ENCODE measurements around the gene GLB1L2. TPM values are rescaled to one million over a fixed set of nuclear protein-coding genes. Genes with fewer than 3 reads are reported as not detected.

GLB1L2 gene
- total RNA-seq, 1 donor from 2014 or later: 1.0 TPM

- no peak overlapping the region for H3K27ac ChIP-seq (ENCODE audit: low read depth, low read length)
- H3K4me3 ChIP-seq (ENCODE audit: low read length in 3 of 3): no peak overlapping the region
- H3K27me3 ChIP-seq (ENCODE audit: control insufficient read depth in 3 of 3, insufficient read depth in 3 of 3, low read length in 3 of 3): peaks cover 0 to 11% (median 8%) of the 10 kb centered on the region in 3 donors
Measured at GRCh38 chr11:134383576-134384221, 51.9 kb downstream of the GLB1L2 start.

GRCh38 chr11:134384406-134384805 lies 52.6 kb downstream of the GLB1L2 start:
- Histone ChIP-seq H3K27ac (ENCODE audit: low read depth, low read length) (no peak overlapping the region), H3K9me3 (ENCODE audit: control insufficient read depth in 3 of 3, low read length in 3 of 3) (no peaks in the 10 kb centered on the region), H3K9ac (ENCODE audit: low read depth in 1 of 3, low read length in 3 of 3) (no peak overlapping the region), H3K4me3 (ENCODE audit: low read length in 3 of 3) (no peak overlapping the region), H3K36me3 (ENCODE audit: control insufficient read depth in 3 of 3, insufficient read depth in 3 of 3, low read length in 3 of 3) (no peaks in the 10 kb centered on the region), H3K27me3 (ENCODE audit: control insufficient read depth in 3 of 3, insufficient read depth in 3 of 3, low read length in 3 of 3) (peaks cover 0 to 11% (median 9%) of the 10 kb centered on the region in 3 donors), H3K4me1 (ENCODE audit: control insufficient read depth in 3 of 3, insufficient read depth in 3 of 3, low read length in 3 of 3) (peaks cover 0 to 14% (median 11%) of the 10 kb centered on the region in 3 donors)

More at GRCh38 chr11:134383576-134384221, 51.9 kb downstream of the GLB1L2 start:
- no peaks in the 10 kb centered on the region for H3K36me3 ChIP-seq (ENCODE audit: control insufficient read depth in 3 of 3, insufficient read depth in 3 of 3, low read length in 3 of 3)
- H3K9me3 ChIP-seq (ENCODE audit: control insufficient read depth in 3 of 3, low read length in 3 of 3): no peaks in the 10 kb centered on the region
- H3K4me1 ChIP-seq (ENCODE audit: control insufficient read depth in 3 of 3, insufficient read depth in 3 of 3, low read length in 3 of 3): peaks cover 0 to 14% (median 11%) of the 10 kb centered on the region in 3 donors
- H3K9ac ChIP-seq (ENCODE audit: low read depth in 1 of 3, low read length in 3 of 3): no peak overlapping the region

- Histone ChIP-seq H3K9me3 (ENCODE audit: control insufficient read depth in 3 of 3, low read length in 3 of 3) (no peaks in the 10 kb centered on the region), H3K4me1 (ENCODE audit: control insufficient read depth in 3 of 3, insufficient read depth in 3 of 3, low read length in 3 of 3) (peaks cover 0 to 14% (median 11%) of the 10 kb centered on the region in 3 donors), H3K27ac (ENCODE audit: low read depth, low read length) (no peak overlapping the region), H3K36me3 (ENCODE audit: control insufficient read depth in 3 of 3, insufficient read depth in 3 of 3, low read length in 3 of 3) (no peaks in the 10 kb centered on the region), H3K4me3 (ENCODE audit: low read length in 3 of 3) (peak overlapping the region in 1 of 3 donors; percentile 13), H3K9ac (ENCODE audit: low read depth in 1 of 3, low read length in 3 of 3) (no peak overlapping the region), H3K27me3 (ENCODE audit: control insufficient read depth in 3 of 3, insufficient read depth in 3 of 3, low read length in 3 of 3) (peaks cover 0 to 14% (median 10%) of the 10 kb centered on the region in 3 donors)
Measured at GRCh38 chr11:134385171-134385570, 53.4 kb downstream of the GLB1L2 start.

- peaks cover 0 to 15% (median 11%) of the 10 kb centered on the region in 3 donors for H3K27me3 ChIP-seq (ENCODE audit: control insufficient read depth in 3 of 3, insufficient read depth in 3 of 3, low read length in 3 of 3)
- H3K4me1 ChIP-seq (ENCODE audit: control insufficient read depth in 3 of 3, insufficient read depth in 3 of 3, low read length in 3 of 3): peaks cover 0 to 14% (median 11%) of the 10 kb centered on the region in 3 donors
- peak overlapping the region in 1 of 3 donors; percentile 22 for H3K4me3 ChIP-seq (ENCODE audit: low read length in 3 of 3)
- H3K9me3 ChIP-seq (ENCODE audit: control insufficient read depth in 3 of 3, low read length in 3 of 3): no peaks in the 10 kb centered on the region
- no peak overlapping the region for H3K27ac ChIP-seq (ENCODE audit: low read depth, low read length)
- H3K36me3 ChIP-seq (ENCODE audit: control insufficient read depth in 3 of 3, insufficient read depth in 3 of 3, low read length in 3 of 3): no peaks in the 10 kb centered on the region
- H3K9ac ChIP-seq (ENCODE audit: low read depth in 1 of 3, low read length in 3 of 3): peak overlapping the region in 1 of 3 donors; percentile 40
Measured at GRCh38 chr11:134385774-134386565, 54.2 kb downstream of the GLB1L2 start.

- H3K4me3 ChIP-seq (ENCODE audit: low read length in 3 of 3): no peak overlapping the region
- H3K36me3 ChIP-seq (ENCODE audit: control insufficient read depth in 3 of 3, insufficient read depth in 3 of 3, low read length in 3 of 3): no peaks in the 10 kb centered on the region
- peaks cover 0 to 14% (median 11%) of the 10 kb centered on the region in 3 donors for H3K4me1 ChIP-seq (ENCODE audit: control insufficient read depth in 3 of 3, insufficient read depth in 3 of 3, low read length in 3 of 3)
- no peak overlapping the region for H3K27ac ChIP-seq (ENCODE audit: low read depth, low read length)
- peaks cover 0 to 19% (median 14%) of the 10 kb centered on the region in 3 donors for H3K27me3 ChIP-seq (ENCODE audit: control insufficient read depth in 3 of 3, insufficient read depth in 3 of 3, low read length in 3 of 3)
- no peak overlapping the region for H3K9ac ChIP-seq (ENCODE audit: low read depth in 1 of 3, low read length in 3 of 3)
- no peaks in the 10 kb centered on the region for H3K9me3 ChIP-seq (ENCODE audit: control insufficient read depth in 3 of 3, low read length in 3 of 3)
Measured at GRCh38 chr11:134386945-134387344, 55.2 kb downstream of the GLB1L2 start.

GRCh38 chr11:134387501-134387900 lies 55.7 kb downstream of the GLB1L2 start:
- peaks cover 0 to 14% (median 11%) of the 10 kb centered on the region in 3 donors for H3K4me1 ChIP-seq (ENCODE audit: control insufficient read depth in 3 of 3, insufficient read depth in 3 of 3, low read length in 3 of 3)
- peaks cover 0 to 19% (median 14%) of the 10 kb centered on the region in 3 donors for H3K27me3 ChIP-seq (ENCODE audit: control insufficient read depth in 3 of 3, insufficient read depth in 3 of 3, low read length in 3 of 3)
- no peak overlapping the region for H3K27ac ChIP-seq (ENCODE audit: low read depth, low read length)
- no peak overlapping the region for H3K4me3 ChIP-seq (ENCODE audit: low read length in 3 of 3)
- H3K9ac ChIP-seq (ENCODE audit: low read depth in 1 of 3, low read length in 3 of 3): no peak overlapping the region
- no peaks in the 10 kb centered on the region for H3K9me3 ChIP-seq (ENCODE audit: control insufficient read depth in 3 of 3, low read length in 3 of 3)
- no peaks in the 10 kb centered on the region for H3K36me3 ChIP-seq (ENCODE audit: control insufficient read depth in 3 of 3, insufficient read depth in 3 of 3, low read length in 3 of 3)

GRCh38 chr11:134388590-134388989 lies 56.8 kb downstream of the GLB1L2 start:
- no peaks in the 10 kb centered on the region for H3K36me3 ChIP-seq (ENCODE audit: control insufficient read depth in 3 of 3, insufficient read depth in 3 of 3, low read length in 3 of 3)
- H3K9ac ChIP-seq (ENCODE audit: low read depth in 1 of 3, low read length in 3 of 3): no peak overlapping the region
- H3K27me3 ChIP-seq (ENCODE audit: control insufficient read depth in 3 of 3, insufficient read depth in 3 of 3, low read length in 3 of 3): peaks cover 0 to 19% (median 14%) of the 10 kb centered on the region in 3 donors
- H3K9me3 ChIP-seq (ENCODE audit: control insufficient read depth in 3 of 3, low read length in 3 of 3): no peaks in the 10 kb centered on the region
- no peak overlapping the region for H3K27ac ChIP-seq (ENCODE audit: low read depth, low read length)
- no peak overlapping the region for H3K4me3 ChIP-seq (ENCODE audit: low read length in 3 of 3)
- peaks cover 0 to 14% (median 11%) of the 10 kb centered on the region in 3 donors for H3K4me1 ChIP-seq (ENCODE audit: control insufficient read depth in 3 of 3, insufficient read depth in 3 of 3, low read length in 3 of 3)

- no peak overlapping the region for H3K4me3 ChIP-seq (ENCODE audit: low read length in 3 of 3)
- no peaks in the 10 kb centered on the region for H3K36me3 ChIP-seq (ENCODE audit: control insufficient read depth in 3 of 3, insufficient read depth in 3 of 3, low read length in 3 of 3)
- H3K9ac ChIP-seq (ENCODE audit: low read depth in 1 of 3, low read length in 3 of 3): no peak overlapping the region
- H3K27ac ChIP-seq (ENCODE audit: low read depth, low read length): no peak overlapping the region
- peaks cover 0 to 14% (median 11%) of the 10 kb centered on the region in 3 donors for H3K4me1 ChIP-seq (ENCODE audit: control insufficient read depth in 3 of 3, insufficient read depth in 3 of 3, low read length in 3 of 3)
- no peaks in the 10 kb centered on the region for H3K9me3 ChIP-seq (ENCODE audit: control insufficient read depth in 3 of 3, low read length in 3 of 3)
- peaks cover 0 to 19% (median 14%) of the 10 kb centered on the region in 3 donors for H3K27me3 ChIP-seq (ENCODE audit: control insufficient read depth in 3 of 3, insufficient read depth in 3 of 3, low read length in 3 of 3)
Measured at GRCh38 chr11:134389464-134390180, 57.8 kb downstream of the GLB1L2 start.

- Histone ChIP-seq H3K36me3 (ENCODE audit: control insufficient read depth in 3 of 3, insufficient read depth in 3 of 3, low read length in 3 of 3) (no peaks in the 10 kb centered on the region), H3K4me3 (ENCODE audit: low read length in 3 of 3) (no peak overlapping the region), H3K9me3 (ENCODE audit: control insufficient read depth in 3 of 3, low read length in 3 of 3) (no peaks in the 10 kb centered on the region), H3K9ac (ENCODE audit: low read depth in 1 of 3, low read length in 3 of 3) (no peak overlapping the region), H3K27me3 (ENCODE audit: control insufficient read depth in 3 of 3, insufficient read depth in 3 of 3, low read length in 3 of 3) (peaks cover 0 to 19% (median 14%) of the 10 kb centered on the region in 3 donors), H3K27ac (ENCODE audit: low read depth, low read length) (no peak overlapping the region), H3K4me1 (ENCODE audit: control insufficient read depth in 3 of 3, insufficient read depth in 3 of 3, low read length in 3 of 3) (peaks cover 0 to 6% (median 4%) of the 10 kb centered on the region in 3 donors)
Measured at GRCh38 chr11:134390706-134391569, 59.1 kb downstream of the GLB1L2 start.

Measured in skeletal muscle tissue (tissue), 4 donors.